GM21528 (cell line): ENCODE measurements around the gene ZSCAN4.

Source experiments
- ATAC-seq: cut with Tn5 transposase; IDR thresholded peaks from one replicate; pipeline ENCODE4 v1.9.1; 2021; ENCODE audit warnings: mild to moderate bottlenecking, moderate library complexity; ENCODE audit not compliant: unreplicated experiment, low FRiP score

Gene ZSCAN4

GRCh38 chr19:57668635-57669034 is at the start of gene ZSCAN4:
TSS of gene ZSCAN4 (plus strand) at chr19:57668935. CDS start at chr19:57676146, 7,211 bp downstream.
- ATAC-seq: no peak

DNA sequence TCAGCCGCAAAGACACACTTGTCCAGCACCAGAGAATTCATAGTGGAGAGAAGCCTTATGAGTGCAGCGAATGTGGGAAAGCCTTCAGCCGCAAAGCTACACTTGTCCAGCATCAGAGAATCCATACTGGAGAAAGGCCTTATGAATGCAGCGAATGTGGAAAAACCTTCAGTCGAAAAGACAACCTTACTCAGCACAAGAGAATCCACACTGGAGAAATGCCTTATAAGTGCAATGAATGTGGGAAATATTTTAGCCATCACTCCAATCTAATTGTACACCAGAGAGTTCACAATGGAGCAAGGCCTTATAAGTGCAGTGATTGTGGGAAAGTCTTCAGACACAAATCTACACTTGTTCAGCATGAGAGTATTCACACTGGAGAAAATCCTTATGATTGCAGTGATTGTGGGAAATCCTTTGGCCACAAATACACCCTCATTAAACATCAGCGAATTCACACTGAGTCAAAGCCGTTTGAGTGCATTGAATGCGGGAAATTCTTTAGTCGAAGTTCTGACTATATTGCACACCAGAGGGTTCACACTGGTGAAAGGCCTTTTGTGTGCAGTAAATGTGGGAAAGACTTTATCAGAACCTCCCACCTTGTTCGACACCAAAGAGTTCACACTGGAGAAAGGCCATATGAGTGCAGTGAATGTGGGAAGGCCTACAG is 47.9 kb upstream of the ZSCAN4 start:
- no peak for ATAC-seq

GRCh38 chr19:57623091-57623490 is 45.6 kb upstream of the ZSCAN4 start:
- ATAC-seq: no peak

DNA sequence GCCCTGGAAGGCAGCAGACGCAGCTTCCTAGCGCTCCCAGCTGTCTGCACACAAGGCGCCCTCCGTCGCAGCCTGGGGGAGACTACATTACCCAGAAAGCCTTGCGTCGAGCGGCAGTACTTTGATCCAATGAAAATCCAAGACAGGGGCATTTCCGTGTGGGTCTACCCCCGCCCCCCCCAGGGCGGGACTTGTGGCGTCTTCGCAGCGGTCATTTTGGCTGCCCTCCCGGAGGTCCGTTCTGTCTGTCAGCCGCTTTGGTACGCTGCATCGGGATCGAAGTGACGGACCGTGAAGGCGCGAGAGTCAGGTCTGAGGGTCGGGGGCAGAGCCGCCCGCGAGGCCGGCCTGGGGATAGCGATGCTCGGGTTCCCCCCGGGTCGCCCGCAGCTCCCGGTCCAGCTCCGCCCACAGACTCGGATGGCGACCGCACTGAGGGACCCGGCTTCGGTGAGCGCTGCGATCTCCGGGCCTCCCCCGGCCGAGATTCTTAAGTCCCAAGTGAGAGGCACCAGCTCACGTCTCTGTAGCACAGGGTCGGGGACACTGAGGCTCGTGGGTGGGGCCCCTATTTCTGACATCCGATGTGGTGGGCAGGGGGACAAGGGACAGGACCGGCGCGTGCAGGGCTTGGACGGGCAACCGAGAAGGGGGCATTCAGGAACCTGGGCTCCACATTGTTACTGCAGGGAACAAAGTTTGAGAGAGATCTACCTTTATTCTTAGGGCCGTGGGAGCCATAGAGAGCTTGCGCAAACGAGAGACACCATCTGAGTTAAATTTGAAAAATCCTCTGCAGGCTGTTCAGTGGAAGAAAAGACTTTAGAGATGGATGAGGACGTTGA is 35.5 kb upstream of the ZSCAN4 start, which contains the start of gene ZNF211:
Gene ZNF211 (plus strand): TSS at position 182 of the 845 bp plus-strand sequence. CDS start 179 bp downstream, at position 361.
- peak; percentile 95 for ATAC-seq

GRCh38 chr19:57633832-57634131 is 35.0 kb upstream of the ZSCAN4 start:
- ATAC-seq: no peak

DNA sequence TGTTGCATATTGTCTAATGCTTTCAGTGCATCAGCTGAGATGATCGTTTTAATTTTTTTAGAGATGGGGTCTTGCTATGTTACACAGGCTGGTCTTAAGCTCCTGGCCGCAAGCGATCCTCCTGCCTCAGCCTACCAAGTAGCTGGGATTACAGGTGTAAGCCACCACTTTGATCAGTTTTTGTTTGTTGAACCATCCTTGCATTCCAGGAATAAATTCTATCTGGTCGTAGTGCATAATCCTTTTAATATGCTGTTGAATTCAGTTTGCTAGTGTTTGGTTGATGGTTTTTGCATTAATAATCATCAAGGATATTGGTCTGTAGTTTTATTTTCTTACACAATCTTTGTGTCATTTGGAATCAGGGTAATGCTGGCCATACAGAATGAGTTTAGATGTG is 31.4 kb upstream of the ZSCAN4 start:
- ATAC-seq: no peak

- no peak for ATAC-seq
These were observed 27.0 kb upstream of the ZSCAN4 start for GRCh38 chr19:57641715-57642234.

DNA sequence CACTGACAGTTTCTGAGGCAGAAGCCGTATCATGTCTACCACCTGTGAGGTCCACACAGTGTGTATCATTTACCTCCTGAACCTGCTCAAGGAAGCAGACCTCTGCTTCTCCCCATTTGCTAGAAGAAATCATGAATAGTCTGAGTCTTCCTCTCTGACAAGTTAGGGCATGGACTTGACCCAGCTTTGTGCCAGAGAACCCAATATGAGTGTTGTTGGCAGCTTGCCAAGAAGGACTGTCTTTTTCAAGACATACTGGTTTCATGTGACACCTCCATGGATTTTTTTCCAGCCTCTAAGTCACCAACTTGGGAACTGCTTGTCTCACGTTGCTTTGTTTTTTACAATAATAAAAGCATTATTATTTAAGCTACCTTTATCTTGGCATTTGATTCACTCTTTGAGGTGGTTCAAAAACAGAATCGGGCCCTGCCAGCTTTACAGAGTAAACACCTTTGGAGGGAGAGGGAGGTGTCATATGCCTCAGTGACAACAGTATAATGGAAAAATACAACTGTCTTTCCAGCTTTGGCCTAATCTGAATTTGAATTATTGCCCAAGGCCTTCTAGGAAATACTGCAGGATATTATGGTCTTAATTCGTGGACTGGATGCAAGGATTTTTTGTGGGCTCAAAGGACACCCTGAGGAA is 26.2 kb upstream of the ZSCAN4 start:
- ATAC-seq: no peak

- ATAC-seq: no peak
These were observed 25.0 kb upstream of the ZSCAN4 start for GRCh38 chr19:57643734-57644133.

GRCh38 chr19:57648331-57649003 is 20.3 kb upstream of the ZSCAN4 start:
- no peak for ATAC-seq

GRCh38 chr19:57651654-57651996 is 17.1 kb upstream of the ZSCAN4 start:
- ATAC-seq: no peak

DNA sequence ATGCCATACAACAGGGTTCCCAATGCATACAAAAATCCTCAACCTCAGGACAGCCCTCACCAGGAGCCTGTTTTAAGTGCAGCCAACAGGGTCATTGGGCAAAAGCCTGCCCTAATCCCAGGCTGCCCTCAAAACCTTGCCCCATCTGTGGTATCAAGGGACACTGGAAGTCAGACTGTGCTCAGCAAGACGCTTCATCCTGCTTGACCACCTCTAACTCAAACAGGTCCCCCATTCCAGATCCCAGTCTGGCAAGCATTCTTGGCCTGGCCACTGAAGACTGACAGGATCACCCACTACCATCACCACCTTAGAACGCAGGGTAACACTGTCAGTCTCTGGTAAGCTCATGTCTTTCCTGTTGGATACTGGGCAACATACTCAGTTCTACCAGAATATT is 15.0 kb upstream of the ZSCAN4 start:
- no peak for ATAC-seq

GRCh38 chr19:57655443-57655842 is 13.3 kb upstream of the ZSCAN4 start:
- no peak for ATAC-seq

DNA sequence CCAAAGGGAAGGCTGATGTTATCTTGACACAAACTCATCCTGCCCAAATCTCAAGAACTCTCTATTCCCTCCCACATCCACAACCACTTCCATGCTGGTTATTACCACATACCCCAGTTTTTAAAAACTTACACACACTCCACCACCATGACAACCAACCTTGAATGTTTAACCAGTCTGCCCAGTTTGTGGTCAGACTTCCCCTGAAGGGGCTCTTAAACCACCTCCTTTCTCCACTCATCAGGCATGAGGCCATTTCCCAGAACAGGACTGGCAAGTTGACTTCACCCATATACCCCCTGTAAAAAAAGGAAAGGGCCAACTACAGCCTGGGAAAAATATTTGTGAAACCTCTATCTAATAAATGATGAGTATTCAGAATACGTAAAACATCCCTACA is 12.4 kb upstream of the ZSCAN4 start:
- ATAC-seq: no peak

- ATAC-seq: no peak
These were observed 4.2 kb upstream of the ZSCAN4 start for GRCh38 chr19:57664269-57665127.

- no peak for ATAC-seq
These were observed 3.4 kb upstream of the ZSCAN4 start for GRCh38 chr19:57665261-57665806.

- ATAC-seq: no peak
These were observed 1.5 kb upstream of the ZSCAN4 start for GRCh38 chr19:57667228-57667627.

GRCh38 chr19:57671124-57671895 is 2.6 kb downstream of the ZSCAN4 start:
- no peak for ATAC-seq

GRCh38 chr19:57672466-57672865 is 3.7 kb downstream of the ZSCAN4 start:
- ATAC-seq: no peak
